Panc1 (cell line): Measurements from ENCODE around the gene CPNE6. TPM values are rescaled to one million over a fixed set of nuclear protein-coding genes. Genes with fewer than 3 reads are reported as not detected.

Source experiments
- ATAC-seq: fragments of 200-7000 bp; cut with Tn5 transposase; 2 replicates; pipeline ENCODE4 v1.9.1; 2020; ENCODE audit warnings: mild to moderate bottlenecking, moderate library complexity
- BruUV-seq: library from RNA; stranded (reverse); fragments of 400-500 nt; replicated peaks from 2 replicates; lab custom pipeline; 2021; lab: Mats Ljungman, UMichigan
- CTCF ChIA-PET: fragments of 300-600 bp; sonication (Branson Sonifier 250); formaldehyde crosslinking; loops from one replicate; lab custom pipeline; 2022; ENCODE audit warnings: antibody characterized with exemption; lab: Charles Lee
- POLR2A ChIA-PET: fragments of 300-600 bp; sonication (Branson Sonifier 250); formaldehyde crosslinking; loops from one replicate; lab custom pipeline; 2022; ENCODE audit warnings: antibody characterized with exemption; lab: Charles Lee
- DNase-seq: peaks from one replicate; pipeline ENCODE4 v3.0.0-alpha.2; 2010; ENCODE audit warnings: low read depth, low spot score
- H3K27ac ChIP-seq: 2 replicates; pipeline ENCODE4 v1.5.1; 2011; ENCODE audit warnings: mild to moderate bottlenecking, low read length, inconsistent platforms
- H3K27me3 ChIP-seq: fragments of 200-500 bp; sonication (Bioruptor generic); 2 replicates; pipeline ENCODE4 v1.6.0; 2014; ENCODE audit warnings: low read length, inconsistent platforms; ENCODE audit not compliant: control insufficient read depth, insufficient read depth
- H3K36me3 ChIP-seq: fragments of 200-500 bp; sonication (Bioruptor generic); 2 replicates; pipeline ENCODE4 v1.5.1; 2014; ENCODE audit warnings: inconsistent platforms, mild to moderate bottlenecking, low read length, moderate library complexity; ENCODE audit not compliant: control insufficient read depth, insufficient read depth
- H3K4me1 ChIP-seq: 2 replicates; pipeline ENCODE4 v1.5.1; 2011; ENCODE audit warnings: inconsistent platforms, mild to moderate bottlenecking, low read length, moderate library complexity; ENCODE audit not compliant: control insufficient read depth, insufficient read depth
- H3K4me3 ChIP-seq, 2 experiments: 2 replicates each; pipeline ENCODE4 v1.5.1; 2011 to 2012; ENCODE audit warnings: low read depth in 2 of 2, low read length in 2 of 2, mild to moderate bottlenecking in 2 of 2, inconsistent platforms in 1 of 2, moderate library complexity in 1 of 2
- H3K9me3 ChIP-seq: fragments of 200-500 bp; sonication (Bioruptor generic); 2 replicates; pipeline ENCODE4 v1.5.1; 2014; ENCODE audit warnings: low read depth, mild to moderate bottlenecking, inconsistent platforms, low read length, moderate library complexity; ENCODE audit not compliant: control insufficient read depth, insufficient read depth
- CTCF ChIP-seq: fragments of 450-650 bp; IDR thresholded peaks from 2 replicates; pipeline ENCODE4 v1.5.1; 2017; ENCODE audit warnings: mild to moderate bottlenecking
- POLR2AphosphoS5 ChIP-seq: IDR thresholded peaks from 2 replicates; pipeline ENCODE4 v1.6.1; 2012; ENCODE audit warnings: mild to moderate bottlenecking, low read depth, low read length, moderate library complexity
- REST ChIP-seq, 2 experiments: IDR thresholded peaks; 2 replicates each; pipeline ENCODE4 v1.6.1; 2011 to 2012; ENCODE audit warnings: low read depth in 2 of 2, control low read depth in 1 of 2, low read length in 1 of 2, mild to moderate bottlenecking in 1 of 2, moderate library complexity in 1 of 2; ENCODE audit not compliant: insufficient read depth in 1 of 2
- SIN3A ChIP-seq: IDR thresholded peaks from 2 replicates; pipeline ENCODE4 v1.6.1; 2012; ENCODE audit warnings: low read depth, mild to moderate bottlenecking, low read length, moderate library complexity, borderline replicate concordance; ENCODE audit not compliant: insufficient read depth
- TCF7L2 ChIP-seq: IDR thresholded peaks from 2 replicates; pipeline ENCODE4 v1.6.1; 2011; ENCODE audit warnings: mild to moderate bottlenecking, low read depth, low read length, inconsistent platforms
- in situ Hi-C: cut with HindIII; loops from 2 replicates; pipeline ENCODE4 v1.10.0; 2016; ENCODE audit warnings: low sequenced_read_pairs, low pct_unique_long_range_greater_than_20kb
- intact Hi-C: fragments of 100-400 bp; cut with micrococcal nuclease; formaldehyde crosslinking; loops from one replicate; pipeline ENCODE4 v1.10.0; 2022; ENCODE audit not compliant: unreplicated experiment
- total RNA-seq: library from RNA; stranded (reverse); gene quantifications from one replicate; pipeline ENCODE4 v1.2.1, GENCODE V29; 2021; ENCODE audit not compliant: unreplicated experiment

The CPNE6 gene
- total RNA-seq, 1 experiment from 2014 or later = not detected

GRCh38 chr14:24093207-24093900 lies 22.0 kb downstream of the CPNE6 start:
- H3K27ac ChIP-seq = peak overlapping the region; percentile 84; the same call in 1 of the 2 replicates
- BruUV-seq = no TSS peak
- intact Hi-C loops (no loop called here), in situ Hi-C loops (no loop called here)
- H3K4me3 ChIP-seq = peak overlapping the region in 1 of 2 experiments; percentile 84; a peak in 1 of 4 replicates
- POLR2A ChIA-PET = interaction anchor here (0.6 kb wide), 1 partner anchor 231 kb away, joined by 7 read pairs; no protein-coding TSS in a partner anchor
- H3K36me3 ChIP-seq = no peaks in the 10 kb centered on the region; the same call in 1 of the 2 replicates
- H3K27me3 ChIP-seq = no peaks in the 10 kb centered on the region
- peaks cover 5% of the 10 kb centered on the region; the same call in 1 of the 2 replicates for H3K4me1 ChIP-seq
- H3K9me3 ChIP-seq = no peaks in the 10 kb centered on the region
- DNase-seq (no peak), ATAC-seq (no peak)
- CTCF ChIA-PET = interaction anchor here (0.5 to 4.0 kb wide), 4 partner anchors 15 to 793 kb away, joined by 3 to 50 read pairs (median 4); no protein-coding TSS in a partner anchor
- TF ChIP-seq TCF7L2 = no peak
- TF ChIP-seq POLR2AphosphoS5 = no peak; the same call in 1 of the 2 replicates
- no peak for TF ChIP-seq CTCF
- no peak for TF ChIP-seq SIN3A
- no peak for TF ChIP-seq REST (IDR thresholded peaks at IDR 0.05; ENCODE audit: insufficient read depth in 1 of 2, low read depth in 2 of 2, low read length in 1 of 2)

- no peaks in the 10 kb centered on the region for H3K9me3 ChIP-seq
- TF ChIP-seq SIN3A (0 out of 2 replicates have a peak, but pooled peaks have one; percentile 68), POLR2AphosphoS5 (peak; percentile 67), REST (IDR thresholded peaks at IDR 0.05; ENCODE audit: insufficient read depth in 1 of 2, low read depth in 2 of 2, low read length in 1 of 2) (no peak), CTCF (no peak), TCF7L2 (no peak)
- H3K27ac ChIP-seq = peak within 1 kb of the TSS; percentile 85
- no peaks in the 10 kb centered on the region for H3K27me3 ChIP-seq
- no TSS peak for BruUV-seq
- in situ Hi-C loops = no loop called here
- ATAC-seq (peak; percentile 91), DNase-seq (no peak)
- H3K36me3 ChIP-seq = no peaks in the 10 kb centered on the region; the same call in 1 of the 2 replicates
- H3K4me3 ChIP-seq = peak within 1 kb of the TSS; percentile 84 to 93
- CTCF ChIA-PET = interaction anchor here (0.5 to 1.2 kb wide), 4 partner anchors 15 to 793 kb away, joined by 3 to 6 read pairs (median 3); no protein-coding TSS in a partner anchor
- H3K4me1 ChIP-seq = peaks cover 5% of the 10 kb centered on the region; the same call in 1 of the 2 replicates
- intact Hi-C loops = no loop called here
- POLR2A ChIA-PET = interaction anchor here (0.5 to 0.6 kb wide), 2 partner anchors 230 to 506 kb away, joined by 6 to 7 read pairs; no protein-coding TSS in a partner anchor
Measured at GRCh38 chr14:24093901-24094840, 22.8 kb downstream of the CPNE6 start, which contains the start of gene PCK2. TSS of gene PCK2 (plus strand) at chr14:24094311. CDS start at chr14:24094406, 95 bp downstream.
